22Rv1 (cell line): ENCODE data around the gene SP110.

Experiments used
- H3K27ac ChIP-seq: fragments of 450-650 bp; 2 replicates; pipeline ENCODE4 v1.5.1; 2017
- ZFX ChIP-seq: fragments of 450-650 bp; IDR thresholded peaks from 2 replicates; pipeline ENCODE4 v1.6.1; 2017; ENCODE audit warnings: antibody characterized with exemption, borderline replicate concordance
- TF ChIP-seq, protein P1 (sequence below): fragments of 450-650 bp; IDR thresholded peaks from 2 replicates; pipeline ENCODE4 v1.5.1; 2017; ENCODE audit warnings: mild to moderate bottlenecking

The SP110 gene

DNA sequence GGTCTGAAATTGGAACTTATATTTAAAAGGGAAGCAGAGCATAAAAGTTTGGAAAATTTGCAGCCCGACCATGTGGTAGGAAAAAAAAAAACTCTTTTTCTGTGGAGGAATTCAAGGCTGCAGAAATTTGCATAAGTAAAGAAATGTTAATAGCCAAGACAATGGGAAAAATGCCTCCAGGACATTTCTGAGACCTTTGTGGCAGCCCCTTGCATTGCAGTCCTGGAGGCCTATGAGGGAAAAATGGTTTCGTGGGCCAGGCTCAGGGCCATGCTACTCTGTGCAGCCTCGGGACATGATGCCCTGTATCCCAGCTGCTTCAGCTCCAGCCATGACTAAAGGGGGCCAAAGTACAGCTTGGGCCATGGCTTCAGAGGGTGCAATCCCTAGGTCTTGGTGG lies 79.1 kb downstream of the SP110 start:
- TF ChIP-seq ZFX, result no peak
- TF ChIP-seq, protein P1, sequence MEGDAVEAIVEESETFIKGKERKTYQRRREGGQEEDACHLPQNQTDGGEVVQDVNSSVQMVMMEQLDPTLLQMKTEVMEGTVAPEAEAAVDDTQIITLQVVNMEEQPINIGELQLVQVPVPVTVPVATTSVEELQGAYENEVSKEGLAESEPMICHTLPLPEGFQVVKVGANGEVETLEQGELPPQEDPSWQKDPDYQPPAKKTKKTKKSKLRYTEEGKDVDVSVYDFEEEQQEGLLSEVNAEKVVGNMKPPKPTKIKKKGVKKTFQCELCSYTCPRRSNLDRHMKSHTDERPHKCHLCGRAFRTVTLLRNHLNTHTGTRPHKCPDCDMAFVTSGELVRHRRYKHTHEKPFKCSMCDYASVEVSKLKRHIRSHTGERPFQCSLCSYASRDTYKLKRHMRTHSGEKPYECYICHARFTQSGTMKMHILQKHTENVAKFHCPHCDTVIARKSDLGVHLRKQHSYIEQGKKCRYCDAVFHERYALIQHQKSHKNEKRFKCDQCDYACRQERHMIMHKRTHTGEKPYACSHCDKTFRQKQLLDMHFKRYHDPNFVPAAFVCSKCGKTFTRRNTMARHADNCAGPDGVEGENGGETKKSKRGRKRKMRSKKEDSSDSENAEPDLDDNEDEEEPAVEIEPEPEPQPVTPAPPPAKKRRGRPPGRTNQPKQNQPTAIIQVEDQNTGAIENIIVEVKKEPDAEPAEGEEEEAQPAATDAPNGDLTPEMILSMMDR, result no peak

DNA sequence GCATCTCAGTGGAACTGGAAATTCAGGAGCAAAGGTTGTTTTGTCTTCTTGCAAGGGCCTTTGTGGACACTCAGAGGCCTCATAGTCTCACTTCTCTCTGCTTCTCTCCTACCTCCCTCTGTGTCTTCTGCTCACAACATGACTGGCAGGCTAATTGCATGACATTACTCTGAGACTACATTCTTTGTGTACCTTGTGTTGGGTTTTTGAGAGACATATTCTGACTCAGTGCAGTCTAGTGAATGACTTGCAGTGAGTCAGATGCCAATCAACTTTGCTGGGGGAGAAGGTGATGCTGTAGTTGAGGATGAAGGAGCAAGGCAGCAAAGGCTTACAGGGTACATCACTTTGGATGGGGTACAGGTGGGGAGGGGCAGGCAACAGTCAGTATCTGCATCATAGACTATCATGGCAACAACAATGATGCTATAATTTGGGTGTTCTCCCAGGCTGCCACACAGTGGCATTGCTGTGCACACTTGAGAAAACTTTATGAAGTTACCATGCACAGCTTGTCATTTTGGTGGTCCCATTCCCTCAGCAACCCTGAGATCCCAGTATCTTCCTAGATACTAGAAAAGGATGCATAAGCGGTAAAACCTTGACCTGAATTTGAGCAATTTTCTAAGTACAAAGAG lies 81.8 kb downstream of the SP110 start:
- TF ChIP-seq, protein P1, result no peak
- no peak overlapping the region for H3K27ac ChIP-seq

More for the DNA sequence above, 79.1 kb downstream of the SP110 start:
- no peak overlapping the region for H3K27ac ChIP-seq

GRCh38 chr2:230135130-230135525 lies 84.7 kb downstream of the SP110 start:
- no peak overlapping the region for H3K27ac ChIP-seq
- no peak for TF ChIP-seq ZFX
- TF ChIP-seq, protein P1, result no peak

DNA sequence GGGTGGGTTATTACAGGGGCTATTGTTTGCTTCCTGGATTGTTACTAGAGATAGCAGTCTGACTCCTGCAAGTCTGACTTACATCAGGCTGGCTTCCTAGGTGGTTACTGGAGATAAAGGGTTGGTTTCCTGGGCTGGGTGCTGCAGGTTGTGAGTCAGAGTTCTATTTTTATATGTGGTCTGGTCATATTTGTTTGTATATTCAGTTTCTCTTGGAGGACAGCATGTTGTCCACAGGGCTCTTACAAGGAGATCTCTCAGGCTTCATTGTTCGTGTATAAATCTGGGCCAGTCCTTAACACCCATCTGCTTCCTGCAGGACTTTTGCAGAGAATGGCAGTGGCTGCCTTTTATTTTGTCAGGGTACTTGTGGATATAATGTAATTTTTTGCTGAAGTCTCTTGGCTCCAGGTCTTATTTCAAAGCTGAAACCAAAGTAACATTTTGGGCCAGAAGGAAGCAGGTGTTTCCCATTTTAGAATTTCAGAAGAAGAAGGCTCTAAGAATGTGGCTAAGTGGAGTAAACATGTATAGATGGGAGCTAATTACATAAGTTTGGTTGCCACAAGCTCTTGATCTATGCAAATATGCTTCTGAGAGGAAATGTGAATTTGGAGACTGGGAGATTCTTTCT lies 85.2 kb downstream of the SP110 start:
- TF ChIP-seq, protein P1, result no peak
- no peak for TF ChIP-seq ZFX
- H3K27ac ChIP-seq, result no peak overlapping the region

GRCh38 chr2:230131366-230131765 lies 88.4 kb downstream of the SP110 start:
- TF ChIP-seq, protein P1, result no peak
- TF ChIP-seq ZFX, result no peak
- H3K27ac ChIP-seq, result no peak overlapping the region

GRCh38 chr2:230130668-230131364 lies 89.0 kb downstream of the SP110 start:
- H3K27ac ChIP-seq, result no peak overlapping the region
- no peak for TF ChIP-seq ZFX
- TF ChIP-seq, protein P1, result no peak

DNA sequence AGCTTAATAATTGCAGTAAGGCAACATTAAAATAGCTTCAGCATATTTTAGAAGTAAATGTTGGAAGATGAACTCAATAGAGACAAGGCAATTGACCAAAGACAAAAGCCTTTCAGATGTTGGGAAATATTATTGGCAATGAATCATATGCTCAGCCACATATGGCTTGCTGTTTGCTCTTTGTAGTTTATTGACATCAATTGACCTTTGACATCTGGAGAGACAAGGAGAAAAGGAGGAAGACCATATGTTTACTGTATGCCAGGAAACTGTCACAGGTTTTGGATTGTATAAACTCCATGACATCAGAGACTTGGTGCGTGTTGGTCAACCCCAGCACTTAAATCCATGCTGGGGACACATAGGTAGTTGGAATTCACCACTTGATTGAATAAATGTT lies 90.4 kb downstream of the SP110 start:
- no peak overlapping the region for H3K27ac ChIP-seq
- TF ChIP-seq, protein P1, result no peak
- TF ChIP-seq ZFX, result no peak
